ENCODE results near the gene R3HCC1L.

The R3HCC1L gene

DNA sequence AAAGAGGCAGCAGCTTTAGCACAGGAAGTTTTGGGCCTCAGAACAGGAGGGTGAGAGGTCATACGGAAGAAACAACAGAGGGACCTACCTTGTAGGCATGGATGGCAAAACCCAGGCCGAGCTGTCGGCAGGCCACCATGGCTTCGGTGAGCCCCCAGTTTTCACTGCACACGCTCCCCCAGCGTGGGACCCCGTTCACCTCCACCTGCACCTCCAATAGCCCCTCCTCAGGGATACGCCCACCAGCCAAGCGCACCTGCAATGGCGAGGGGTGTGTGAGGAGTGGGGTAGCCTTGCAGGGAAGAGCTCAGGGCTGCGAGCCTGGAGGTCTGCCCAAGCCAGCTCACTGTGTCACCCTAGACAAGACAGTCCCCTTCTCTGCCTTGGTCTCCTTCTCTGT, 122.2 kb downstream of the R3HCC1L start:
- no peak overlapping the region for H3K27ac ChIP-seq
- DNase-seq (ENCODE audit: low read depth, low spot score) = no peak

DNA sequence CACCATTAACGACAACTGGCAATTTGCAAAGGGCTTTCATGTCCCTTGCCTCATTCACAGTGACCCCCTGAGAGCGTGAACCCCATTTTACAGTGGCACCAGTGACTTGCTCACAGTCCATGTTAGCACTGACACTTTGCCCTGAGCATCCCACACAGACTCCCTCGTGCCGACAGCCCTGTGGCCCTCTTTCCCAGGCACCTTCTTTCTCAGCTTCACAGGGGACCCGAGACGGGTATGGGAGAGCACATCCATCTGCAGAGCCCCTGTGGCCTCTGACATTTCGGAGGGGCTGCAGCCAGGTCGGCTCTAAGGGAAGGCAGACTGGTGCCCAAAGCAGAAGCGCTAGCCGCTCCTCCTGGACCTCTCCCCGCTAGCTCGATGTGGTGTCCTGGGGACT, 122.7 kb downstream of the R3HCC1L start:
- no peak for DNase-seq (ENCODE audit: low read depth, low spot score)
- H3K27ac ChIP-seq = no peak overlapping the region

GRCh38 chr10:98257961-98258360, 123.5 kb downstream of the R3HCC1L start:
- H3K27ac ChIP-seq = no peak overlapping the region
- no peak for DNase-seq (ENCODE audit: low read depth, low spot score)

DNA sequence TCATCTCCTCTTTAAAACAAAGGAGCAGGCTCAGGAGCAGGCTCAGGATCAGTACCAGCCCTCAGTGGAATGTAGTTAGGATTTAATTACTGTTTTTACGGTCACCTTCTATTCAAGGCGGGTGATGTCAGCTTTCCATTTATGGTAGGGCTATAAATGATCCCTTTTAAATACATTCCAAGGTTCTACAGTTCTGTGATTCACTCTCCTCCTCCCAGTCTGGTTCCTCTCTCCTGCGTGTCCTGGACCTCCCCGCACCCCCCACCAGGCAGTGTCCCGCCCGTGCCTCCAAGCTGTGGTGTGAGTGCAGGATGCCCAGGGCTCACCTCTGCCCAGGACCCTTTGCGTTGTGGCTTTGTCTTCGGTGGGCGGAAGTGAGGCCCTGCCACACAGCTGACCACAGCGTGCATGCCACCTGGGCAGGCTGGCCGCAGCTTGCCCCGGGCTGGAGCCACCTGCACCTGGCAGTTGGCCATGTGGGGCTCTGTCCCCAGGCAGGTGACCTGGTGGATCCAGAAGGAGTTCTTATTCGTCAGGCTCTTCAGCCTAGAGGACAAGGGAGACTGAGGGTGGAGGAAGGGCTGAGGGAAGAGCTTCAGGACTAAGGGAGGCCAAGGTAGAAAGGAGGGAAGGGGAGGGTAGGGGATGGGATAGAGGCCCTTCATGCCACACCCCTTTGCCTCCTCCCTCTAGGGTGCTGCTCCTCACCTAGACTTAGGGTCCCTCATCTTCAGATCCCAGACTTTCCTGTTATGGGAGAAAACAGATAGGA, 124.4 kb downstream of the R3HCC1L start:
- H3K27ac ChIP-seq = no peak overlapping the region
- no peak for DNase-seq (ENCODE audit: low read depth, low spot score)

DNA sequence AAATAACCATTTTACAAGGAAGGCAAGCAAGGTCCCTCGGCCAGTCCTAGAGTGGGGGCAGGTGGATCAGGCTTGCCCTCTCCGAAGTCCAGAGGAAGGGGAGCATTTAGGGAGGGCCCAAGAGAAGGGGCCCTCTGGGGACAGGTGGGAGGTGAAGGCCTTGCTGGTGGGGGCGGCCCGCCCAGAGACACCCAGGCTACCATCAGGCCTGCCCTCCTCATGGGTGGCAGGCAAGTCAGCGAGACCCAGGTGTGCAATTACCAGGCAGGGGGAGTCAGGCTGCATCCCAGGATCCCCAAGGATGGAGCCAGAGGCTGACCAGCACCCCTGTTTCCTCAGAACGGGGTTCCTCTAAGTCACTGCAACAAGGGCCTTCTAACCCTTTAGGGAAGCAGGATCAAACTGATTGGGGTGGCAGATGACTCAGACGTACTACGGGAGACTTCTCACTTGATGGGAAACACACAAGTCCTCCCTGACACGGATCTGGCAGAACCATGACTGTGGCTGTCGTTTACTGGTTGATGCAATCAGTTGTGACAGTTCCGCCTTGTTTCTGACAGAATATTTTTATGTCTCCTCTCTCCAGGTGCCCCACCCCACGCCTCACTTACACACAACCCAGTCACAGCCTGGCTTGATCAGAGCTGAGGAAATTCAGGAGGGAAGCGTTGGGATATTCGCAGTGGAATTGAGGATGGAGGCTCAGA, 125.3 kb downstream of the R3HCC1L start:
- no peak overlapping the region for H3K27ac ChIP-seq
- DNase-seq (ENCODE audit: low read depth, low spot score) = no peak

GRCh38 chr10:98260350-98260749, 125.9 kb downstream of the R3HCC1L start:
- no peak overlapping the region for H3K27ac ChIP-seq

GRCh38 chr10:98260752-98261151, 126.3 kb downstream of the R3HCC1L start:
- H3K27ac ChIP-seq = no peak overlapping the region
- DNase-seq (ENCODE audit: low read depth, low spot score) = no peak

More at GRCh38 chr10:98260350-98260749, 125.9 kb downstream of the R3HCC1L start:
- DNase-seq (ENCODE audit: low read depth, low spot score) = no peak

- DNase-seq (ENCODE audit: low read depth, low spot score) = no peak
- H3K27ac ChIP-seq = no peak overlapping the region
These were observed 127.2 kb downstream of the R3HCC1L start for GRCh38 chr10:98261436-98262277.

DNA sequence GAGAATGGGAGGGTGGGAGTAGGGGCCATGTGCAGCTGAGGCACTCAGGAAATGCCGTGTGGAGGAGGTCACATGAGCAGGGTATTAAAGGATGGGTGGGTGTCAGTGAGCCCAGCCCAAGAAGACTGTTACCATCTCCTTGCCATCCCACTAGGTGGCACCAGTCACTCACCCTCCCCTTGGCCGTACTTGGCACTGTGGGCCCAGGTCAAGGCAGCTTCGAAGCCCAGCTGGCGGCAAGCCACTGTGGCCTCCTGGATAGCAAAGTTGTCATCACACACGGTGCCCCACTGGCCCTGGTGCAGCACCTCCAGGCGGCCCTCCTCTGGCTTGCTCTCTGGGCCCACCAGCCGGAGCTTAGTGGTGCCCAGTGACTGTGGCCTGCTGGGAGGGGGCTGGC, 128.1 kb downstream of the R3HCC1L start:
- DNase-seq (ENCODE audit: low read depth, low spot score) = no peak
- no peak overlapping the region for H3K27ac ChIP-seq

DNA sequence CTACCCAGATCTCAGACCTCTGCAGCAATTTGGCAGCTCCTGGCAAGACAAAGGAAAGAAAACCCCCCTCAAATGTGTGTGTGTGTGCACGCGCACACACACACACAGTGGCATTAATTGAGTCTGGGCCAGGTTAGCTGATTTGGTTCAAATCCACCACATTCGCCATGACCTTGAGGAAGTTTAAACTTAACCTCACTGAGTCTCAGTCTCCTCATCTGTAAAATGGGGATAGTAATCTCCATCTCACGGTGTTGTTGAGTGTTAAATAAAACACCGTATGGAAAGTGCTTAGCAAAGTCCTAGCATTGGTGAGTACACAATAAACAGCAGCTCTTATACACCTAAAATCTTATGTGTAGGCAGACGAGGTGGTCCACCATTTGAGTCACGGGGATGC, 128.6 kb downstream of the R3HCC1L start:
- no peak for DNase-seq (ENCODE audit: low read depth, low spot score)
- H3K27ac ChIP-seq = no peak overlapping the region

DNA sequence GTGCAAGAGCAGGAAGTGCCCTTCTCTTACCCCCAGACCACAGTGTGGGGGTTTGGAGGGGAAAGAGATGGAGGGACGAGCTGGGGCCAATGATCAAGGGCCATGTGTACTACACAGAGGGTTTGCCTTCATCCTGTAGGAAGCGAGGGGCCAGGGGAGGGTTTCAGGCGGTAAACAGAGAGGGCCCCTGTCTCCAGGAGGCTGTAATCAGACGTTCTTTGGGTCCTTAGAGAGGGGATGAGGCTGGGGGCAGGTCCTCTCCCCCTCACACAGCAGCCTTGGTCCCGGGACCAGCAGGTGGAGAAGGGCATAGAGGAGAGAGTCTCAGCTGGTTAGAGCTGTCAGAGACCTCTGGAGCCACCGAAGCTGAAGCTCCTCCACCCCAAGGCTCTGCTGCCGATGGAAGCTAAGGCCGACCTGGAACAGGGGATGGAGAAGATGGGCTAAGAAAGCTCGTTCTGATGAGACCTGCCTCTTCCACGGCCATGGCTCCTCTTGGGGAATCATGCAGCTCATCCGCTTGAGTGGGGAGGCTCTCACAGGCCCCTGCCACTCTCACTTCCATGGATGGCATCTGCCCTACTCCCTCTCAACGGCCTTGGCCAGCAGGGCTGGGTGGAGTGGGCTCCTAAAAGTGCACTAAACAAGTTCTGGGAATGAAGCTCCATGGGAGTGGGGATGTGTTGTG, 130.1 kb downstream of the R3HCC1L start:
- DNase-seq (ENCODE audit: low read depth, low spot score) = no peak

GRCh38 chr10:98265403-98266378, 131.2 kb downstream of the R3HCC1L start:
- H3K27ac ChIP-seq = no peak overlapping the region
- DNase-seq (ENCODE audit: low read depth, low spot score) = no peak

More for the DNA sequence above, 130.1 kb downstream of the R3HCC1L start:
- H3K27ac ChIP-seq = no peak overlapping the region

DNA sequence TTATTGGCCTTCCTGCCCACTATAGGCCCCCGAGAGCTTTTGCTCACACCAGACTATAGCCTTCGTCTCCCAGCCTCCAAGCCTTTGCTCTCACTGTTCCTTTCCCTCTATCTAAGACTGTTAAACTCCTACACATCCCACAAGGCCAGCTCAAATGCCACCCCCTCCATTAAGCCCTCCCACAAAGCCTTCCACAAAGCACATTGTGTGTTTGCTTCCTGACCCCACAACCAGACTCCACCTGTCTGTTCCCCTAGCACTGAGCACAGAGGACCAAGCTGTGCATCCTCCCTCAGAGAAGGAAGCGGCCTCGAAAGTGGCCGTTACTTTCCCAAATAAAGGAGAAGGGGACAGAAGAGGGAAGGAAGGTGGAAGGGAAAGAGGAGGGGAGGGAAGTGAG, 132.2 kb downstream of the R3HCC1L start:
- DNase-seq (ENCODE audit: low read depth, low spot score) = no peak
- no peak overlapping the region for H3K27ac ChIP-seq

DNA sequence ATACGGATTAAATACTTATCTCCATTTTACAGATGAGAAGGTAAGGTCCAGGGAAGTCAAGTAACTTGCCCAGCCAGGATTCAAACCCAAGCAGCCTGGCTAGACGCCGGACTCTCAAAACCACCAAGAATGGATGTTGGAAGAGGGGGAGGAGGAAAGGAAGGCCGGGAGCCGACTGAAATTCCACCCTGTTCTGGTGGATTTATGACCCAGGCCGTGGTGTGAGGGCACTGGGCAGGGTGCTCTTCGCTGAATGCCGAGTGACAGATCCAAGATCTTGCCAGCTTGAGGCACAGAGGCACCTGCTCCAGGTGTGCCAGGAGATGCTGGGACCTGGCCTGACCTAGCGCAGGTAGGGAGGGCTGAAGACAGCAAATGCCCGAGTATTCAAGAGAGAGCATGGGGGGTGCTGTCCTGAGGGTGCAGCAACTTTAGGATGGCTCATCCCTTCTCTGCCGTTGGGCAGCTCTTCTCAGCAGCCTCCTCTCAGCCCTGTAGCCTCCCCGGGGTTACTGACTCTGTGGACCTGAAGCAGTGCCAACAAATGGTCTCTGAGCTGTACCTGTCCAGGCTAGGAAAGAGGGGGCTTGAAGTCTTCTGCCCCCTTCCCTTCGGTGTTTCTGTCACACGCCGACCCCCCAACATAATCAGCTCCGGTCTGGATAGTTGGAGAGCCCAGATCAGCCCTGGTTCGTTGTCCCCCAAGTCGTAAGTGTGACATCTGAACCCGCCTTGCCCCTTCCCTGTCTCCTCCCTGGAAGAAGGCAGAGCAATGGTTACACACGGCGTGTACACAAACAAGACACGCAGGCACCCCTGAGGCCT, 132.8 kb downstream of the R3HCC1L start:
- no peak overlapping the region for H3K27ac ChIP-seq
- no peak for DNase-seq (ENCODE audit: low read depth, low spot score)

- DNase-seq (ENCODE audit: low read depth, low spot score) = no peak
- no peak within 1 kb of the TSS for H3K27ac ChIP-seq
These were observed 133.6 kb downstream of the R3HCC1L start, which contains the start of gene LOXL4 for GRCh38 chr10:98267894-98268693. Gene LOXL4 (minus strand): TSS chr10:98268194. CDS start chr10:98263019, 5,175 bp downstream.

DNA sequence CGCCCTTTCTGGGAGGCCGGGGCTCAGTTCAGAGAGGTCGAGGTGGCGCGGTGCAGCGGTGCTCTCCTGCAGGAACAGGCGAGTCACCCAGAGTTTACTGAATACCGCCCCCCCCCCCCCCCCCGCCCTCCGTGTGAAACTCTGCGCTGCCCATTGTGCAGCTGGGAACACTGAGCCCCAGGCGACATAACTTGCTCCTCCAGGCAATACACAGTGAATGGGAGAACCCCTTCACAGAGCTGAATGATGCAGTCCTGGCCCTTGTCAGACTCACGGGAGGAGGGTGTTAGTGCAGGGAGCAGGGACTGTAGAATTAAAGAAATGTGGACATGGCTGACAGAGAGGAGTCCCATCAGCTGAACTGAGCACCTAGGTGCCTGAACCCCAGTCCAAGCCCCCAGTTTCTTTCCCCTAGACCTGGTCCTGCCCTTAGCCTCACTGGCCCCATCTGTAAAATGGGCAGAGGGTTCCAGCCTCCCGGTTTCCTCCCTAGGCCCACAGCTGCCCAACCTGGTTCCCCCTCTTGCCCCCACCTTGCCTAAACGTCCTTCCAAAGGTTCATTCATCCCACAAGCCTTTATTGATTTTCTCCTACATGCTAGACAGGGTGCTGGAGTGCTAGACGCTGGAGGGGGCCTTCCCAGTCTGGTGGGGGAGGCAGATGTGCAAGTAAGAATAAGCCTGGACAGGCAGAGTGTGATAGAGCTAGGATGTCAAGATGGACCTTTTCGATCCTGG, 134.4 kb downstream of the R3HCC1L start:
- no peak for DNase-seq (ENCODE audit: low read depth, low spot score)
- H3K27ac ChIP-seq = no peak overlapping the region

GRCh38 chr10:98269435-98269912, 135.0 kb downstream of the R3HCC1L start:
- peak overlapping the region; percentile 10 for H3K27ac ChIP-seq
- no peak for DNase-seq (ENCODE audit: low read depth, low spot score)
